ENCODE results near the gene RIMBP2.
"Not testable (repeated sequence)": the region's sequence is repeated elsewhere in the genome, so short reads cannot be mapped to it uniquely, and the experiment has no call there.

The RIMBP2 gene

GRCh38 chr12:130589540-130590317 lies 126.4 kb downstream of the RIMBP2 start:
- no peak for DNase-seq

GRCh38 chr12:130588696-130589539 lies 127.2 kb downstream of the RIMBP2 start:
- DNase-seq = peak in 1 of 4 experiments; percentile 1

GRCh38 chr12:130587966-130588365 lies 128.1 kb downstream of the RIMBP2 start:
- DNase-seq = no peak

GRCh38 chr12:130584475-130584874 lies 131.6 kb downstream of the RIMBP2 start:
- DNase-seq = not testable (repeated sequence)

- no peak for DNase-seq
These were observed 132.3 kb downstream of the RIMBP2 start for GRCh38 chr12:130583800-130584199.

GRCh38 chr12:130583317-130583716 lies 132.8 kb downstream of the RIMBP2 start:
- no peak for DNase-seq

GRCh38 chr12:130582286-130582685 lies 133.8 kb downstream of the RIMBP2 start:
- no peak for DNase-seq

GRCh38 chr12:130581782-130582181 lies 134.3 kb downstream of the RIMBP2 start:
- DNase-seq = no peak

- DNase-seq = no peak
These were observed 136.9 kb downstream of the RIMBP2 start for GRCh38 chr12:130579231-130579630.

- DNase-seq = no peak
These were observed 138.7 kb downstream of the RIMBP2 start for GRCh38 chr12:130577351-130577750.

- DNase-seq = no peak
These were observed 139.7 kb downstream of the RIMBP2 start for GRCh38 chr12:130576371-130576816.

GRCh38 chr12:130574402-130574801 lies 141.7 kb downstream of the RIMBP2 start:
- no peak for DNase-seq

GRCh38 chr12:130573766-130574165 lies 142.3 kb downstream of the RIMBP2 start:
- DNase-seq = no peak

- no peak for DNase-seq
These were observed 142.9 kb downstream of the RIMBP2 start for GRCh38 chr12:130573235-130573634.

- DNase-seq = no peak
These were observed 143.5 kb downstream of the RIMBP2 start for GRCh38 chr12:130572553-130572952.

- DNase-seq = no peak
These were observed 144.4 kb downstream of the RIMBP2 start for GRCh38 chr12:130571734-130572133.

- DNase-seq = peak in 2 of 4 experiments; percentile 0 to 4
These were observed 145.0 kb downstream of the RIMBP2 start for GRCh38 chr12:130571089-130571488.

GRCh38 chr12:130569521-130569920 lies 146.6 kb downstream of the RIMBP2 start:
- DNase-seq = no peak

- no peak for DNase-seq
These were observed 147.6 kb downstream of the RIMBP2 start for GRCh38 chr12:130568501-130568900.

- DNase-seq = no peak
These were observed 148.1 kb downstream of the RIMBP2 start for GRCh38 chr12:130568041-130568440.

GRCh38 chr12:130566446-130567155 lies 149.5 kb downstream of the RIMBP2 start:
- no peak for DNase-seq

- no peak for DNase-seq
These were observed 150.9 kb downstream of the RIMBP2 start for GRCh38 chr12:130565189-130565588.

- no peak for DNase-seq
These were observed 152.8 kb downstream of the RIMBP2 start for GRCh38 chr12:130563323-130563722.

Measured in suppressor macrophage (primary cell).